Keratinocyte (primary cell): Measurements from ENCODE around the gene KLK1. TPM values are rescaled to one million over a fixed set of nuclear protein-coding genes. Genes with fewer than 3 reads are reported as not detected.

ENCODE experiments used
- DNase-seq: peaks from one replicate; pipeline ENCODE4 v3.0.0-alpha.2; 2011; ENCODE audit warnings: low read depth, missing footprints, low spot score
- FAIRE-seq: peaks from 2 replicates; lab custom pipeline; 2011; peaks lifted over from hg19 to GRCh38; lab: Jason Lieb, UNC
- H2AFZ ChIP-seq: 2 replicates; pipeline ENCODE4 v1.6.0; 2012; ENCODE audit warnings: low read length, control low read depth, inconsistent platforms; ENCODE audit not compliant: control insufficient read depth
- H3K27ac ChIP-seq: 2 replicates; pipeline ENCODE4 v1.5.1; 2011; ENCODE audit warnings: low read length; ENCODE audit not compliant: control insufficient read depth, insufficient read depth
- H3K27me3 ChIP-seq: 3 replicates; pipeline ENCODE4 v1.6.0; 2011; ENCODE audit warnings: low read length; ENCODE audit not compliant: control insufficient read depth, insufficient read depth; ENCODE audit errors: extremely low read depth
- H3K36me3 ChIP-seq, 2 experiments: 2 replicates in 1 of 2; 3 replicates in 1 of 2; pipeline ENCODE4 v1.5.1; 2011; ENCODE audit warnings: low read length in 2 of 2, mild to moderate bottlenecking in 1 of 2; ENCODE audit not compliant: control insufficient read depth in 2 of 2, insufficient read depth in 2 of 2; ENCODE audit errors: extremely low read depth in 1 of 2
- H3K4me1 ChIP-seq: 3 replicates; pipeline ENCODE4 v1.5.1; 2011; ENCODE audit warnings: low read length; ENCODE audit not compliant: control insufficient read depth, insufficient read depth; ENCODE audit errors: extremely low read depth
- H3K4me2 ChIP-seq: 3 replicates; pipeline ENCODE4 v1.6.0; 2011; ENCODE audit warnings: low read depth, low read length; ENCODE audit not compliant: control insufficient read depth, insufficient read depth; ENCODE audit errors: extremely low read depth
- H3K4me3 ChIP-seq, 3 experiments: fragments of 200-600 bp in 1 of 3; sonication (generic) in 1 of 3; 2 replicates in 2 of 3; 3 replicates in 1 of 3; pipeline ENCODE4 v1.5.1; 2011 to 2016; ENCODE audit warnings: low read length in 3 of 3, mild to moderate bottlenecking in 3 of 3, control low read depth in 2 of 3, inconsistent platforms in 1 of 3, low read depth in 1 of 3, mixed read lengths in 1 of 3, mixed run types in 1 of 3, moderate library complexity in 1 of 3; ENCODE audit not compliant: control insufficient read depth in 2 of 3, insufficient read depth in 2 of 3; ENCODE audit errors: extremely low read depth in 1 of 3
- H3K79me2 ChIP-seq: 2 replicates; pipeline ENCODE4 v1.6.0; 2012; ENCODE audit warnings: low read length; ENCODE audit not compliant: control insufficient read depth, insufficient read depth
- H3K9ac ChIP-seq: 3 replicates; pipeline ENCODE4 v1.6.0; 2011; ENCODE audit warnings: low read length; ENCODE audit not compliant: control insufficient read depth, insufficient read depth; ENCODE audit errors: extremely low read depth
- H3K9me1 ChIP-seq: 3 replicates; pipeline ENCODE4 v1.6.0; 2011; ENCODE audit warnings: low read length; ENCODE audit not compliant: control insufficient read depth, insufficient read depth; ENCODE audit errors: extremely low read depth
- H3K9me3 ChIP-seq: 2 replicates; pipeline ENCODE4 v1.5.1; 2012; ENCODE audit warnings: low read depth, low read length; ENCODE audit not compliant: control insufficient read depth
- H4K20me1 ChIP-seq: 3 replicates; pipeline ENCODE4 v1.6.0; 2011; ENCODE audit warnings: low read length; ENCODE audit not compliant: control insufficient read depth, insufficient read depth; ENCODE audit errors: extremely low read depth
- EZH2 ChIP-seq: IDR thresholded peaks from one replicate; pipeline ENCODE4 v1.6.1; 2012; ENCODE audit warnings: inconsistent platforms, mild to moderate bottlenecking, low read length, moderate library complexity
- dilution Hi-C: fragments of 300-500 bp; cut with MboI; formaldehyde crosslinking; loops from one replicate; pipeline ENCODE4 v1.7.0; 2020; ENCODE audit warnings: low sequenced_read_pairs; ENCODE audit not compliant: extremely low pct_ligation_motif_present
- polyA plus RNA-seq, 5 experiments: library from polyadenylated mRNA; depleted of rRNA in 3 of 5; stranded (reverse) in 3 of 5; stranded (forward) in 1 of 5; unstranded in 1 of 5; fragments of >200 nt; gene quantifications; 1 replicate in 1 of 5; 2 replicates in 3 of 5; 3 replicates in 1 of 5; pipeline versions ENCODE4 v1.2.1 to v1.2.3, GENCODE V29; 2011 to 2012; ENCODE audit warnings: missing spikeins in 2 of 5, low read depth in 1 of 5, low replicate concordance in 1 of 5
- TF ChIP-seq, protein P1 (sequence below), 3 experiments: IDR thresholded peaks in 1 of 3; conservative IDR thresholded peaks in 1 of 3; optimal IDR thresholded peaks in 1 of 3; 2 replicates in 2 of 3; 3 replicates in 1 of 3; pipeline versions ENCODE3 to v1.5.1; 2011; ENCODE audit warnings: low read length in 3 of 3, mild to moderate bottlenecking in 3 of 3, moderate library complexity in 2 of 3, control low read depth in 1 of 3, inconsistent platforms in 1 of 3; ENCODE audit not compliant: insufficient read depth in 2 of 3; ENCODE audit errors: extremely low read depth in 1 of 3

The KLK1 gene
- polyA plus RNA-seq, 1 donor (not counting 4 experiments of a cell fraction or from before 2014, with no cell fraction given): 0.31 TPM

DNA sequence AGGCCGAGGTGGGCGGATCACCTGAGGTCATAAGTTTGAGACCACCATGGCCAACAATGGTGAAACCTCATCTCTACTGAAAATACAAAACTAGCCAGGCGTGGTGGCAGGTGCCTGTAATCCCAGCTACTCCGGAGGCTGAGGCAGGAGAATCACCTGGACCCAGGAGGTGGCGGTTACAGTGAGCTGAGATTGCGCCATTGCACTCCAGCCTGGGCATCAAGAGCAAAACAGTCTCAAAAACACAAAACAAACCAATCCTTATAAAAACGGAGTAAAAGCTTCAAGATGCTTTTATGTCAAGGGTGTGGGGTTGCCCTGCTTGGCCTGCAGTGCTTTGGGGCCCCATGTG lies 26.2 kb downstream of the KLK1 start:
- dilution Hi-C loops: no loop called here
- H3K36me3 ChIP-seq: peaks cover 25 to 43% of the 10 kb centered on the region in 2 experiments

DNA sequence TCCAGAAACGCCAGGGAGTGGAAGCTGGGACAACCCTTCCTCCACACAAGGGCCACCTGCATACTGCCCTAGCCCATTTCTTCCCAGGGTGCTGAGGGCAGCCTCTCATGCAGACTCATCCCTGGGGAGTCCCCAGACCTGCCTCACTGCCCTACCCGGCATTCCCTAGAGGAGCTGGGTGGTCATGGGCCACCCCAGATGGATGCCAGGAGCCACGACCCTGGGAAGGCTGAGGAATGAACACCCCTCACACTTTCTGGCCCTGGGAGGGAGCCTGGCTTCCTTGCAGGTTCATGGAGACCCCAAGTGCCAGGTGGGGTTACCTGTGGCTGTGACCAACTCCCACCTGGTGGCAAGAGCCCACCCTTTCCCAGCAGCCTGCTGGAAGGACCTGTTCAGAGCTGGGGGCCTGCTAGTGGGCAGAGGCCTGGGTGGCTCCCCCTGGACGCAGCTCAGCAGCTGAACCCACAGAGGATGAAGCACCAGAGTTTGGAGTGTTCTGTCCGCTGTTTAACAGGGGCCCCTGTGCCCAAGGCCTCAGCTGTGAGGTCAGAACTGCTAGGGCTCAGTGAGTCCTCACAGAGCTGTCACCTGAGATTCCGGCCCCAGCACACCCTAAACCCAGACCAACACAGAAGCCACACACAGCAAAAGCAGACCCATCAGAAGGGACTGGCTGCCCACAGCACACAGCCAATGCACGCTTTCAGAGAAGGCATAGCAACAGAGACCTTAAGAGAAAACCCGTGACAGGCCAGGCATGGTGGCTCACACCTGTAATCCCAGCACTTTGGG lies 26.8 kb downstream of the KLK1 start:
- H3K4me2 ChIP-seq: no peak overlapping the region
- H3K27ac ChIP-seq: no peak overlapping the region
- H3K9me1 ChIP-seq: no peaks in the 10 kb centered on the region
- H3K4me3 ChIP-seq: no peak overlapping the region
- no peak overlapping the region for H3K9ac ChIP-seq
- peaks cover 42% of the 10 kb centered on the region for H4K20me1 ChIP-seq
- peaks cover 21 to 38% of the 10 kb centered on the region in 2 experiments for H3K36me3 ChIP-seq
- H3K27me3 ChIP-seq: no peaks in the 10 kb centered on the region
- H2AFZ ChIP-seq: no peak overlapping the region
- H3K79me2 ChIP-seq: peaks cover 31% of the 10 kb centered on the region
- FAIRE-seq (no peak), DNase-seq (no peak)
- H3K9me3 ChIP-seq: no peaks in the 10 kb centered on the region
- H3K4me1 ChIP-seq: peaks cover 4% of the 10 kb centered on the region
- TF ChIP-seq, protein P1, sequence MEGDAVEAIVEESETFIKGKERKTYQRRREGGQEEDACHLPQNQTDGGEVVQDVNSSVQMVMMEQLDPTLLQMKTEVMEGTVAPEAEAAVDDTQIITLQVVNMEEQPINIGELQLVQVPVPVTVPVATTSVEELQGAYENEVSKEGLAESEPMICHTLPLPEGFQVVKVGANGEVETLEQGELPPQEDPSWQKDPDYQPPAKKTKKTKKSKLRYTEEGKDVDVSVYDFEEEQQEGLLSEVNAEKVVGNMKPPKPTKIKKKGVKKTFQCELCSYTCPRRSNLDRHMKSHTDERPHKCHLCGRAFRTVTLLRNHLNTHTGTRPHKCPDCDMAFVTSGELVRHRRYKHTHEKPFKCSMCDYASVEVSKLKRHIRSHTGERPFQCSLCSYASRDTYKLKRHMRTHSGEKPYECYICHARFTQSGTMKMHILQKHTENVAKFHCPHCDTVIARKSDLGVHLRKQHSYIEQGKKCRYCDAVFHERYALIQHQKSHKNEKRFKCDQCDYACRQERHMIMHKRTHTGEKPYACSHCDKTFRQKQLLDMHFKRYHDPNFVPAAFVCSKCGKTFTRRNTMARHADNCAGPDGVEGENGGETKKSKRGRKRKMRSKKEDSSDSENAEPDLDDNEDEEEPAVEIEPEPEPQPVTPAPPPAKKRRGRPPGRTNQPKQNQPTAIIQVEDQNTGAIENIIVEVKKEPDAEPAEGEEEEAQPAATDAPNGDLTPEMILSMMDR (optimal IDR thresholded peaks at IDR 0.05 in 1 of 3, IDR thresholded peaks at IDR 0.05 in 1 of 3, conservative IDR thresholded peaks at IDR 0.05 in 1 of 3; ENCODE audit: extremely low read depth in 1 of 3, insufficient read depth in 2 of 3, low read length in 3 of 3): no peak
- no peak for TF ChIP-seq EZH2
- dilution Hi-C loops: no loop called here

More for the DNA sequence above, 26.2 kb downstream of the KLK1 start:
- Histone ChIP-seq H3K27me3 (no peaks in the 10 kb centered on the region), H3K79me2 (peaks cover 37% of the 10 kb centered on the region), H3K9me1 (no peaks in the 10 kb centered on the region), H3K9me3 (no peaks in the 10 kb centered on the region), H3K4me3 (no peak overlapping the region), H2AFZ (no peak overlapping the region), H4K20me1 (peaks cover 47% of the 10 kb centered on the region), H3K27ac (no peak overlapping the region), H3K4me2 (no peak overlapping the region), H3K4me1 (peaks cover 9% of the 10 kb centered on the region), H3K9ac (no peak overlapping the region)
- DNase-seq: no peak
- no peak for FAIRE-seq
- TF ChIP-seq, protein P1 (optimal IDR thresholded peaks at IDR 0.05 in 1 of 3, IDR thresholded peaks at IDR 0.05 in 1 of 3, conservative IDR thresholded peaks at IDR 0.05 in 1 of 3; ENCODE audit: extremely low read depth in 1 of 3, insufficient read depth in 2 of 3, low read length in 3 of 3): no peak
- no peak for TF ChIP-seq EZH2
